HCT116 (cell line): ENCODE results near the gene MAN2B2. TPM values are rescaled to one million over a fixed set of nuclear protein-coding genes. Genes with fewer than 3 reads are reported as not detected.
"Not testable (repeated sequence)": the region's sequence is repeated elsewhere in the genome, so short reads cannot be mapped to it uniquely, and the experiment has no call there.

Experiments used
- ATAC-seq: fragments of 200-7000 bp; cut with Tn5 transposase; 2 replicates; pipeline ENCODE4 v1.9.1; 2020; ENCODE audit warnings: mild to moderate bottlenecking, moderate library complexity
- BruUV-seq: library from RNA; stranded (reverse); fragments of 400-500 nt; replicated peaks from 2 replicates; lab custom pipeline; 2021; lab: Mats Ljungman, UMichigan
- CTCF ChIA-PET: fragments of 300-600 bp; sonication (Branson Sonifier 250); formaldehyde crosslinking; loops from one replicate; lab custom pipeline; 2021; ENCODE audit warnings: antibody characterized with exemption; lab: Charles Lee
- POLR2A ChIA-PET: fragments of 300-600, 350-600 bp; sonication (Branson Sonifier 250); formaldehyde crosslinking; loops from one replicate; lab custom pipeline; 2021; ENCODE audit warnings: antibody characterized with exemption; lab: Charles Lee
- RAD21 ChIA-PET, 2 experiments: fragments of 300-600 bp; sonication (Branson Sonifier 250); formaldehyde crosslinking; loops; one replicate each; lab custom pipeline; 2023; ENCODE audit warnings: low total read pairs in 2 of 2; ENCODE audit not compliant: uncharacterized antibody in 2 of 2, unreplicated experiment in 2 of 2, low non-redundant PET in 1 of 2; lab: Charles Lee
- DNase-seq: peaks from one replicate; pipeline ENCODE4 v3.0.0-alpha.2; 2010; ENCODE audit warnings: low read depth, low spot score
- H2AFZ ChIP-seq: fragments of 200-600 bp; shearing (Covaris generic), sonication (generic); 2 replicates; pipeline ENCODE4 v1.6.1; 2017; ENCODE audit warnings: low read depth, mixed run types, mixed read lengths, antibody characterized with exemption, low read length; ENCODE audit not compliant: poor library complexity, severe bottlenecking
- H3K27ac ChIP-seq: 2 replicates; pipeline ENCODE4 v1.5.1; 2012; ENCODE audit warnings: low read depth, low read length
- H3K27me3 ChIP-seq: fragments of 200-600 bp; sonication (generic); 2 replicates; pipeline ENCODE4 v1.6.1; 2016; ENCODE audit warnings: mixed run types, low read length, mixed read lengths; ENCODE audit not compliant: insufficient read depth
- H3K36me3 ChIP-seq, 2 experiments: fragments of 200-500 bp in 1 of 2; fragments of 200-600 bp in 1 of 2; sonication (Bioruptor generic) in 1 of 2; sonication (generic) in 1 of 2; 2 replicates each; pipeline versions ENCODE4 v1.5.1 to v1.6.1; 2014 to 2016; ENCODE audit warnings: low read length in 2 of 2, inconsistent platforms in 1 of 2, mixed read lengths in 1 of 2, mixed run types in 1 of 2; ENCODE audit not compliant: insufficient read depth in 2 of 2, control insufficient read depth in 1 of 2
- H3K4me1 ChIP-seq, 2 experiments: fragments of 200-600 bp in 1 of 2; sonication (generic) in 1 of 2; 2 replicates each; pipeline versions ENCODE4 v1.5.1 to v1.6.1; 2012 to 2017; ENCODE audit warnings: low read length in 2 of 2, inconsistent platforms in 1 of 2, mild to moderate bottlenecking in 1 of 2, mixed read lengths in 1 of 2, mixed run types in 1 of 2, moderate library complexity in 1 of 2; ENCODE audit not compliant: insufficient read depth in 2 of 2, control insufficient read depth in 1 of 2
- H3K4me2 ChIP-seq: fragments of 200-600 bp; sonication (generic); 2 replicates; pipeline ENCODE4 v1.6.1; 2017; ENCODE audit warnings: mixed run types, low read length, mixed read lengths
- H3K4me3 ChIP-seq, 2 experiments: fragments of 200-600 bp in 1 of 2; sonication (generic) in 1 of 2; replicated peaks in 1 of 2; 2 replicates each; pipeline ENCODE4 v1.5.1; 2011 to 2016; ENCODE audit warnings: low read length in 2 of 2, control low read depth in 1 of 2, low read depth in 1 of 2, mild to moderate bottlenecking in 1 of 2, mixed read lengths in 1 of 2, mixed run types in 1 of 2
- H3K79me2 ChIP-seq: fragments of 200-600 bp; sonication (generic); 2 replicates; pipeline ENCODE4 v1.6.1; 2017; ENCODE audit warnings: mild to moderate bottlenecking, mixed run types, low read length, moderate library complexity, mixed read lengths; ENCODE audit not compliant: insufficient read depth
- H3K9ac ChIP-seq: fragments of 200-600 bp; sonication (generic); 2 replicates; pipeline ENCODE4 v1.6.1; 2016; ENCODE audit warnings: low read length, mixed read lengths
- H3K9me2 ChIP-seq: fragments of 200-600 bp; sonication (generic), shearing (Covaris generic); 2 replicates; pipeline ENCODE4 v1.6.1; 2017; ENCODE audit warnings: mixed run types, mild to moderate bottlenecking, moderate library complexity; ENCODE audit not compliant: insufficient read depth
- H3K9me3 ChIP-seq, 2 experiments: fragments of 200-500 bp in 1 of 2; fragments of 200-600 bp in 1 of 2; sonication (Bioruptor generic) in 1 of 2; sonication (generic) in 1 of 2; 2 replicates each; pipeline ENCODE4 v1.6.1; 2014 to 2017; ENCODE audit warnings: low read length in 2 of 2, mixed read lengths in 2 of 2, inconsistent platforms in 1 of 2, low read depth in 1 of 2, mild to moderate bottlenecking in 1 of 2, mixed run types in 1 of 2, moderate library complexity in 1 of 2; ENCODE audit not compliant: control insufficient read depth in 1 of 2, insufficient read depth in 1 of 2
- H4K20me1 ChIP-seq: fragments of 200-600 bp; sonication (generic), shearing (Covaris generic); 2 replicates; pipeline ENCODE4 v1.6.1; 2017; ENCODE audit warnings: mixed run types, mild to moderate bottlenecking, moderate library complexity; ENCODE audit not compliant: insufficient read depth
- CBX3 ChIP-seq: IDR thresholded peaks from 2 replicates; pipeline ENCODE4 v1.6.1; 2012; ENCODE audit warnings: low read depth
- CEBPB ChIP-seq: IDR thresholded peaks from 2 replicates; pipeline ENCODE4 v1.6.1; 2012; ENCODE audit warnings: low read depth
- EGR1 ChIP-seq: IDR thresholded peaks from 2 replicates; pipeline ENCODE4 v1.6.1; 2012; ENCODE audit warnings: low read depth
- ELF1 ChIP-seq: IDR thresholded peaks from 2 replicates; pipeline ENCODE4 v1.6.1; 2012; ENCODE audit warnings: low read depth, borderline replicate concordance
- EZH2phosphoT487 ChIP-seq: fragments of 200-600 bp; IDR thresholded peaks from 2 replicates; pipeline ENCODE4 v1.6.1; 2018; ENCODE audit warnings: antibody characterized with exemption, borderline replicate concordance
- POLR2AphosphoS5 ChIP-seq: IDR thresholded peaks from 2 replicates; pipeline ENCODE4 v1.6.1; 2011; ENCODE audit warnings: mild to moderate bottlenecking, low read depth, low read length, moderate library complexity
- RAD21 ChIP-seq: IDR thresholded peaks from 2 replicates; pipeline ENCODE4 v1.6.1; 2012; ENCODE audit warnings: low read depth, mild to moderate bottlenecking
- SIN3A ChIP-seq: IDR thresholded peaks from 2 replicates; pipeline ENCODE4 v1.6.1; 2012; ENCODE audit warnings: low read depth
- SRF ChIP-seq: IDR thresholded peaks from 2 replicates; pipeline ENCODE4 v1.6.1; 2012; ENCODE audit warnings: low read depth
- TCF7L2 ChIP-seq: IDR thresholded peaks from 2 replicates; pipeline ENCODE4 v1.7.0; 2011; ENCODE audit warnings: borderline replicate concordance, inconsistent platforms; ENCODE audit not compliant: insufficient read depth, insufficient read length; ENCODE audit errors: extremely low read depth
- ZBTB33 ChIP-seq: IDR thresholded peaks from 2 replicates; pipeline ENCODE4 v1.6.1; 2011; ENCODE audit warnings: mild to moderate bottlenecking, low read length, moderate library complexity; ENCODE audit not compliant: insufficient replicate concordance; ENCODE audit errors: extremely low read depth
- intact Hi-C: fragments of 100-400 bp; cut with micrococcal nuclease; formaldehyde crosslinking; loops from 2 replicates; pipeline ENCODE4 v1.10.0; 2022
- total RNA-seq: library from RNA; stranded (reverse); gene quantifications from one replicate; pipeline ENCODE4 v1.2.1, GENCODE V29; 2021; ENCODE audit not compliant: unreplicated experiment
- TF ChIP-seq, protein P1 (sequence below): IDR thresholded peaks from 2 replicates; pipeline ENCODE4 v1.6.1; 2012
- TF ChIP-seq, protein P2 (sequence below), 3 experiments: fragments of 200-600 bp in 1 of 3; sonication (generic) in 1 of 3; IDR thresholded peaks in 2 of 3; conservative IDR thresholded peaks in 1 of 3; 2 replicates each; pipeline ENCODE4 v1.5.1; 2012 to 2017; ENCODE audit warnings: low read depth in 2 of 3, low read length in 2 of 3, antibody characterized with exemption in 1 of 3, borderline replicate concordance in 1 of 3, control low read depth in 1 of 3, mild to moderate bottlenecking in 1 of 3, mixed read lengths in 1 of 3, mixed run types in 1 of 3, moderate library complexity in 1 of 3; ENCODE audit not compliant: insufficient read depth in 1 of 3

MAN2B2 gene
- total RNA-seq, 1 experiment from 2014 or later: 18.0 TPM

- H3K9ac ChIP-seq, H3K4me1 ChIP-seq, ATAC-seq, H3K36me3 ChIP-seq, H3K27ac ChIP-seq, H3K79me2 ChIP-seq, intact Hi-C loops, RAD21 ChIA-PET, H2AFZ ChIP-seq, POLR2A ChIA-PET, H4K20me1 ChIP-seq, H3K4me3 ChIP-seq, H3K27me3 ChIP-seq, CTCF ChIA-PET, H3K4me2 ChIP-seq, H3K9me3 ChIP-seq, DNase-seq, BruUV-seq, H3K9me2 ChIP-seq: not testable (repeated sequence)
Measured at GRCh38 chr4:6628484-6628883, 53.5 kb downstream of the MAN2B2 start.

GRCh38 chr4:6632125-6632524, 57.1 kb downstream of the MAN2B2 start:
- RAD21 ChIA-PET: no interaction called here
- Histone ChIP-seq H3K79me2 (no peaks in the 10 kb centered on the region), H3K9me2 (no peaks in the 10 kb centered on the region), H3K9me3 (no peaks in the 10 kb centered on the region), H3K4me2 (no peak overlapping the region), H3K36me3 (no peaks in the 10 kb centered on the region), H4K20me1 (no peaks in the 10 kb centered on the region), H3K9ac (no peak overlapping the region), H3K27ac (no peak overlapping the region), H3K4me1 (no peaks in the 10 kb centered on the region; a peak in 1 of 4 replicates), H3K4me3 (no peak overlapping the region), H3K27me3 (no peaks in the 10 kb centered on the region), H2AFZ (no peak overlapping the region)
- POLR2A ChIA-PET: no interaction called here
- intact Hi-C loops: no loop called here
- CTCF ChIA-PET: no interaction called here
- TF ChIP-seq ELF1: no peak
- TF ChIP-seq, protein P1, sequence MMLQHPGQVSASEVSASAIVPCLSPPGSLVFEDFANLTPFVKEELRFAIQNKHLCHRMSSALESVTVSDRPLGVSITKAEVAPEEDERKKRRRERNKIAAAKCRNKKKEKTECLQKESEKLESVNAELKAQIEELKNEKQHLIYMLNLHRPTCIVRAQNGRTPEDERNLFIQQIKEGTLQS: no peak
- no peak for TF ChIP-seq RAD21
- TF ChIP-seq, protein P2, sequence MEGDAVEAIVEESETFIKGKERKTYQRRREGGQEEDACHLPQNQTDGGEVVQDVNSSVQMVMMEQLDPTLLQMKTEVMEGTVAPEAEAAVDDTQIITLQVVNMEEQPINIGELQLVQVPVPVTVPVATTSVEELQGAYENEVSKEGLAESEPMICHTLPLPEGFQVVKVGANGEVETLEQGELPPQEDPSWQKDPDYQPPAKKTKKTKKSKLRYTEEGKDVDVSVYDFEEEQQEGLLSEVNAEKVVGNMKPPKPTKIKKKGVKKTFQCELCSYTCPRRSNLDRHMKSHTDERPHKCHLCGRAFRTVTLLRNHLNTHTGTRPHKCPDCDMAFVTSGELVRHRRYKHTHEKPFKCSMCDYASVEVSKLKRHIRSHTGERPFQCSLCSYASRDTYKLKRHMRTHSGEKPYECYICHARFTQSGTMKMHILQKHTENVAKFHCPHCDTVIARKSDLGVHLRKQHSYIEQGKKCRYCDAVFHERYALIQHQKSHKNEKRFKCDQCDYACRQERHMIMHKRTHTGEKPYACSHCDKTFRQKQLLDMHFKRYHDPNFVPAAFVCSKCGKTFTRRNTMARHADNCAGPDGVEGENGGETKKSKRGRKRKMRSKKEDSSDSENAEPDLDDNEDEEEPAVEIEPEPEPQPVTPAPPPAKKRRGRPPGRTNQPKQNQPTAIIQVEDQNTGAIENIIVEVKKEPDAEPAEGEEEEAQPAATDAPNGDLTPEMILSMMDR (IDR thresholded peaks at IDR 0.05 in 2 of 3, conservative IDR thresholded peaks at IDR 0.05 in 1 of 3; ENCODE audit: borderline replicate concordance in 1 of 3, insufficient read depth in 1 of 3, low read depth in 2 of 3, low read length in 2 of 3): no peak
- TF ChIP-seq EGR1: no peak
- TF ChIP-seq EZH2phosphoT487: no peak
- no peak for TF ChIP-seq SRF
- no peak for TF ChIP-seq POLR2AphosphoS5
- no peak for TF ChIP-seq CBX3
- TF ChIP-seq CEBPB: no peak
- no peak for TF ChIP-seq ZBTB33
- TF ChIP-seq TCF7L2: no peak
- no peak for TF ChIP-seq SIN3A
- no peak for DNase-seq
- ATAC-seq: no peak
- no TSS peak for BruUV-seq
